K562 (cell line): ENCODE results near the gene ZNF778.

ENCODE experiments used
- ETV6 ChIP-seq, 3 experiments: fragments of 150-350 bp in 1 of 3; sonication (generic) in 1 of 3; formaldehyde crosslinking in 1 of 3; IDR thresholded peaks; 2 replicates each; pipeline versions ENCODE4 v1.6.1 to v1.8.0; 2014 to 2022; ENCODE audit warnings: borderline replicate concordance in 2 of 3, low read depth in 2 of 3, antibody characterized with exemption in 1 of 3, low read length in 1 of 3, mild to moderate bottlenecking in 1 of 3, missing genetic modification reagents in 1 of 3
- GTF2F1 ChIP-seq: IDR thresholded peaks from 2 replicates; pipeline ENCODE4 v1.6.1; 2011; ENCODE audit warnings: low read depth, low read length, improper control_type of control experiment
- HNRNPL ChIP-seq: fragments of 200-400 bp; formaldehyde crosslinking; IDR thresholded peaks from 2 replicates; pipeline ENCODE4 v1.6.1; 2017; ENCODE audit warnings: low read depth, mild to moderate bottlenecking, low read length
- HOMEZ ChIP-seq: fragments of 250-450 bp; sonication (Bioruptor Pico); IDR thresholded peaks from 2 replicates; pipeline ENCODE4 v1.4.0; 2020; ENCODE audit warnings: mild to moderate bottlenecking, moderate library complexity
- ILK ChIP-seq: fragments of 450-650 bp; IDR thresholded peaks from 2 replicates; pipeline ENCODE4 v1.6.1; 2016; ENCODE audit warnings: missing genetic modification characterization, low read depth, mild to moderate bottlenecking, missing compliant biosample characterization, moderate library complexity, borderline replicate concordance
- RERE ChIP-seq: sonication (generic); formaldehyde crosslinking; IDR thresholded peaks from 2 replicates; pipeline ENCODE4 v1.8.0; 2023; ENCODE audit warnings: missing genetic modification reagents, mild to moderate bottlenecking, borderline replicate concordance
- SMARCB1 ChIP-seq: IDR thresholded peaks from 2 replicates; pipeline ENCODE4 v1.6.1; 2011; ENCODE audit warnings: improper control_type of control experiment, low read depth; ENCODE audit not compliant: insufficient read length
- THRAP3 ChIP-seq: fragments of 450-650 bp; IDR thresholded peaks from 2 replicates; pipeline ENCODE4 v1.6.1; 2016; ENCODE audit warnings: mild to moderate bottlenecking, inconsistent platforms, borderline replicate concordance
- ZNF449 ChIP-seq: fragments of 250-450 bp; sonication (Bioruptor Pico); IDR thresholded peaks from 2 replicates; pipeline ENCODE4 v1.8.0; 2022; ENCODE audit warnings: moderate library complexity, mild to moderate bottlenecking, inconsistent platforms
- TF ChIP-seq, protein P1 (sequence below): fragments of 450-650 bp; IDR thresholded peaks from 2 replicates; pipeline ENCODE4 v1.6.1; 2016; ENCODE audit warnings: mild to moderate bottlenecking

DNA sequence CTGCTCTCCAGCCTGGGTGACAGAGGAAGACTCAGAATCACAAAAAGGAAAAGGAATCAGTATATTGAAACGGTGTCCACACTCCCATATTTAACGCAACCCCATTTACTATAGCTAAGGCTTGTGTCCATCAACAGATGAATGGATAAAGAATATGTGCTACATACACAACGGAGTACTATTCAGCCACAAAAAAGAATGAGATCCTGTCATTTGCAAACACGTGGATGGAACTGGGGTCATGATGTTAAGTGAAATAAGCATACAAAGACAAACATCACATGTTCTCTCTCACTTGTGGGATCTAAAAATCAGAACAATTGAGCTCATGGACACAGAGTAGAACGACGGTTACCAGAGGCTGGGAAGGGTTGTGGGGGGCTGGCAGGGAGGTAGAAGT, 55.1 kb downstream of the ZNF778 start:
- TF ChIP-seq HNRNPL (no peak), SMARCB1 (no peak), HOMEZ (CRISPR knock-in tag) (no peak), ILK (tag) (no peak), ETV6 (IDR thresholded peaks at IDR 0.05; ENCODE audit: borderline replicate concordance in 1 of 2, low read depth in 2 of 2, low read length in 1 of 2) (no peak), ETV6 (CRISPR knock-in tag; IDR thresholded peaks at IDR 0.05; ENCODE audit: borderline replicate concordance) (no peak), RERE (no peak), ZNF449 (no peak), THRAP3 (no peak), GTF2F1 (no peak)
- TF ChIP-seq, protein P1, sequence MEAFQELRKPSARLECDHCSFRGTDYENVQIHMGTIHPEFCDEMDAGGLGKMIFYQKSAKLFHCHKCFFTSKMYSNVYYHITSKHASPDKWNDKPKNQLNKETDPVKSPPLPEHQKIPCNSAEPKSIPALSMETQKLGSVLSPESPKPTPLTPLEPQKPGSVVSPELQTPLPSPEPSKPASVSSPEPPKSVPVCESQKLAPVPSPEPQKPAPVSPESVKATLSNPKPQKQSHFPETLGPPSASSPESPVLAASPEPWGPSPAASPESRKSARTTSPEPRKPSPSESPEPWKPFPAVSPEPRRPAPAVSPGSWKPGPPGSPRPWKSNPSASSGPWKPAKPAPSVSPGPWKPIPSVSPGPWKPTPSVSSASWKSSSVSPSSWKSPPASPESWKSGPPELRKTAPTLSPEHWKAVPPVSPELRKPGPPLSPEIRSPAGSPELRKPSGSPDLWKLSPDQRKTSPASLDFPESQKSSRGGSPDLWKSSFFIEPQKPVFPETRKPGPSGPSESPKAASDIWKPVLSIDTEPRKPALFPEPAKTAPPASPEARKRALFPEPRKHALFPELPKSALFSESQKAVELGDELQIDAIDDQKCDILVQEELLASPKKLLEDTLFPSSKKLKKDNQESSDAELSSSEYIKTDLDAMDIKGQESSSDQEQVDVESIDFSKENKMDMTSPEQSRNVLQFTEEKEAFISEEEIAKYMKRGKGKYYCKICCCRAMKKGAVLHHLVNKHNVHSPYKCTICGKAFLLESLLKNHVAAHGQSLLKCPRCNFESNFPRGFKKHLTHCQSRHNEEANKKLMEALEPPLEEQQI: no peak
